ENCODE results near the gene PPARGC1A.

PPARGC1A gene, protein sequence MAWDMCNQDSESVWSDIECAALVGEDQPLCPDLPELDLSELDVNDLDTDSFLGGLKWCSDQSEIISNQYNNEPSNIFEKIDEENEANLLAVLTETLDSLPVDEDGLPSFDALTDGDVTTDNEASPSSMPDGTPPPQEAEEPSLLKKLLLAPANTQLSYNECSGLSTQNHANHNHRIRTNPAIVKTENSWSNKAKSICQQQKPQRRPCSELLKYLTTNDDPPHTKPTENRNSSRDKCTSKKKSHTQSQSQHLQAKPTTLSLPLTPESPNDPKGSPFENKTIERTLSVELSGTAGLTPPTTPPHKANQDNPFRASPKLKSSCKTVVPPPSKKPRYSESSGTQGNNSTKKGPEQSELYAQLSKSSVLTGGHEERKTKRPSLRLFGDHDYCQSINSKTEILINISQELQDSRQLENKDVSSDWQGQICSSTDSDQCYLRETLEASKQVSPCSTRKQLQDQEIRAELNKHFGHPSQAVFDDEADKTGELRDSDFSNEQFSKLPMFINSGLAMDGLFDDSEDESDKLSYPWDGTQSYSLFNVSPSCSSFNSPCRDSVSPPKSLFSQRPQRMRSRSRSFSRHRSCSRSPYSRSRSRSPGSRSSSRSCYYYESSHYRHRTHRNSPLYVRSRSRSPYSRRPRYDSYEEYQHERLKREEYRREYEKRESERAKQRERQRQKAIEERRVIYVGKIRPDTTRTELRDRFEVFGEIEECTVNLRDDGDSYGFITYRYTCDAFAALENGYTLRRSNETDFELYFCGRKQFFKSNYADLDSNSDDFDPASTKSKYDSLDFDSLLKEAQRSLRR

DNA sequence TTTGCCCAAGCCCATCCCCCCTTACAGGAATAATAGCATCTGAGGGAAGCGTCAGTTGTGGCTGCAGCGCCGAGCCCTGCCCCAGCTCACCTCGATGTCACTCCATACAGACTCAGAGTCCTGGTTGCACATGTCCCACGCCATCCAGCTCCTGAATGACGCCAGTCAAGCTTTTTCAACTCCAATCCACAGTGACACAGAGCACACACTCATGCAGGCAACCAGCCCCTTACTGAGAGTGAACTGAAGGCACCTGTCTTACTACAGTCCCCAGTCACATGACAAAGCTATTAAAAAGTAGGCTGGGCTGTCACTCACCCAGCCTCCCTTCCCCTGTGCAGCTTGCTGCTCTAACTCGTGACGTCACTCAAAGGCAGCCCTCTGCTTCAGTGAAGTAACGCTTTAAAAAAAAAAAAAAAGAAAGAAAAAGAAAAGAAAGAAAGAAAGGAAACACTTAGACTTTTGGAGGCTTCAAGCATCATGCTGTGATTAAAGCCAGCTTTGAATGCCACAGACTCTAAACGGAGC lies at the start of gene PPARGC1A:
Gene PPARGC1A, minus strand, starts transcription at position 234 of the 528 bp plus-strand sequence. Its CDS starts 90 bp downstream, at position 144.
- DNase-seq: no peak

GRCh38 chr4:23938796-23939195 lies 48.9 kb upstream of the PPARGC1A start:
- no peak for DNase-seq

GRCh38 chr4:23937173-23937572 lies 47.3 kb upstream of the PPARGC1A start:
- no peak for DNase-seq

DNA sequence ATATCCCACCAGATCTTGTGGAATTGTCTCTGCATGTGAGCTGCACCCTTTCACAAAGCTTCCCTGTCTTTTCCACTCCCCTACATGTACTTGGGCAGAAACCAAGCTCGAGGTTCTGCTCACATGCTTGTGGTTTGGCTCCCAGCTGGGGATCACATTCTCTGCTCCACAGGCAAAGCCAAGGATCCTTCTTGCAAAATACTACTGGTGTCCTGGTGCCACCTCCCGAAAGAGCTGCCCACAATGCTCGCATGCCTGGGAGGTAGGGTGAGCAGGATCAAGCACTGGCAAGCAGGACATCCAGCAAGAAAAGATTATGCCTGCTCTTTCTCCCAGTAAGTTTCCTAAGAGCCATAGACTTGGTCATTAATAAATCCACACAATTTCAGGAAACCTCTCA lies 45.1 kb upstream of the PPARGC1A start:
- no peak for DNase-seq

DNA sequence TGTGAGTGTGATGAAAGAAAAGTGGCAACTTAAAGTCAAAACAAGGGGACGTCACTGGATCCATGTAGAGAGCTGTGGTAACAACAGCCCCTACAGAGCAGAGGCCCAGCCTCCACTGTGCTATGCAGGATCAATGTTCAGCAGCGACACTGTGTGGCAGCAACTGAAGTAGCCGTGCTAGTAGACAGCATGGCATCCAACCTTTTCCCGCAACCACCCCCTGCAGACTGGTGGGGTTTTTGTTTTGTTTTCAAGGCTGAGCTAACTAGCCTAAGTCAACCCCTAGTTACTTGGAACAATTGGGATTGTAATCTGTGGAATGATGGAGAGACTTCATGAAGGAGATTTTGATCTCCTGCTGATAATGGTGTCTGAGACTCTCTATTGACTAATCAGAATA lies 44.4 kb upstream of the PPARGC1A start:
- DNase-seq: no peak

DNA sequence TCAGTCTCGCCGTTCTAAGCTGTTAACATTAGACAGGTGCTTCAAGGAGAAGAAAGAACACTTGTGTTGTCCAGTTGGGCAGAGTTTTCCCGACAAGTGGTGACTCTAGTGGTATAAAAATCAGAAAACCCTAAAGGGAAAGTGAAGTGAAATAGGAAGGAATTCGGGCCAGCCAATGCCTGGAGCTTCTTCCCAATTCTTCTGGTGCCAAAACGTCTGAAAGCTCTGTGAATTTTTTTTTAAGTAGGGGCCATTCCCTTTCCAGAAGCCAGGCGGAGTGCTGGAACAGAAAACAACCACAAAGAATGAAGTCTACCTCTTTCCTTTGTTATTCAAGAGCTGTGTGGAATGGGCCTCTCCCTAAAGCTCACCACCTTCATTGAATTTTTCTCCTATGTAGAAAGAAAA lies 43.1 kb upstream of the PPARGC1A start:
- DNase-seq: no peak

DNA sequence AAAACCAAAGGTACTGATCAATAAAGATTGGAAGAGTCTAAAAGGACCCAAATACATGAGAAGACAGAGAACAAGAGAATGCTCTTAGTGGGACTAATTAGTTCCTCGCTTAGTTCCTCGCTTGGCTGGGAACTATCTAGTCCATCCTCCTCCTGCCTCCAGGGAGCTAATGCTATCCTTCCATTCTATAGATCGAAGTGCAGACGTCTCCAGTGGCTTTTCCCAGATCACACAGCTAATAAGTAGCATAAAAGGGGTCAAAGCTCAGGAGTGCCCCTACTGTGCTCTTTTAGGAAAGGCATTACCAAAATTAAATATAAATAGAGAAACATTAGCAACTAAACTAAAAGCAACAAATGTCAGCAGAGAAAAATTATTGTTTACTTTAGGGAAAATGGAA lies 42.3 kb upstream of the PPARGC1A start:
- no peak for DNase-seq

GRCh38 chr4:23931489-23931830 lies 41.6 kb upstream of the PPARGC1A start:
- DNase-seq: no peak

DNA sequence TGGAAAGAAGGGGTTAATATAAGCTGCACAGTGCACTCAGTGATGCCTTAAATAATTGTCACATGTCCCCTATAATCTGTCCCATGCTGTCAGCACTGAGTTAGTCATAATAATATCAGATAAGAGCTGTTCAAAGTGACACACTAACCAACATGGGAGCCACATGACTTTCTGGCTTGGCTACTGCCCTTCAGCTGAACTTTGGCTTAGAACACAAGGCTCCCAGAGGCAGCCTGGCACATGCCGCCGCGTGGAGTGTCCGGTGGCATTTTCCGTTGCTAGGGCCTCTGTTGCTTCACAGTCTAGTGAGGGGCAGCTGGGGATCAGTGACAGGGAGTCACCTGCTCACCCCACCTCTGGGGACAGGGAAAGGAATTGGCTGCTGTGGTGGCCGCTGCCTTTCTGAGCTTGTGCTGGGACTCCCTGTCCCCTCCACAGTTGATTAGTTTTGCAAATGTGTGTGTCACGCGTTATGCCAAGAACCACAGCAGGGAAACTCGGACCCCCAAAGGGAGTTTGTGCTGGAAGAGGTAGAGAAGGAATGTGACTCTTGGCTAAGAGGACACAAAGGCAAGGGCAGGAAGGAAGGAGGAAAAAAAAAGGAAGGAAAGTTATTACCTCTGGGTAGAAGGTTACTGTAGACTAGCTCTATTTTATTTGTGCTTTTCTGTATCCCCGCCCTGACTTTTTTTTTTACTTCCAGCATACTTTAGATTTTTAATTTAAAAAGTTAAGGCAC lies 41.1 kb upstream of the PPARGC1A start:
- no peak for DNase-seq

GRCh38 chr4:23929248-23929647 lies 39.4 kb upstream of the PPARGC1A start:
- no peak for DNase-seq

DNA sequence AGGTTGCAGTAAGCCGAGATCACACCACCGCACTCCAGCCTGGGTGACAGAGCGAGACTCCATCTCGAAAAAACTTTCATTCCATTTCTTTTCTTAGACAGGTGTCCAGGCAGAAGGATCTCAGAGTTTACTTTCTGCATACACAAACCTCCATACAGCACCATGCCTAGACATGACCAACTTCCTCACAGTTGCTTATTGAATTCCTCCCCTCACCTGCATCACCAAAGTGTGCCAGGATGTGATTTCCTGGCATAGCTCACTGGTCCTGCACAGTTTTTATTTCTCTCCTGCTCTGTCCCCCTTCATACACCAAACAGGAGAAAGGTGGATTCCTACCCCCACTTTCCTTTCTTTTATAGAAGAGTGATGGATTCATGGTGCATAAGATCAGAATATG lies 34.7 kb upstream of the PPARGC1A start:
- no peak for DNase-seq

DNA sequence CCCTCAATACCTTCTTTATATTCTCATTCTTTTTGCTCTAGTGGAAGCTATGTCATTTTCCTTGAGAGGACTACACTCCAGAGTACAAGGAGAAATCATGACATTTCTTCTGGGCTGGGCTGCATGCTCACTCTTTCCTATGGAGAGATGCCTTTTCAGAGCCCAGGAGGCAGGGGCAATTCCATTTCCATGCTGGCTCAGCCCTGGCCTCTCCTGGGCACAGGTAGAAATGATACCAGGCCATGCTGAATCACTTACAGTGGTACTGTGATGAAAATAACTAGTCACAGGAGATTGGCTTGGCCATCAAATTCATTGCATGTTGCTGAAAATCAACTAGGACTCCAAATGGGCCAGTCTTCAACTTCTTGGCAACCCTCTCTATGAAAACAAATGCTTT lies 34.0 kb upstream of the PPARGC1A start:
- no peak for DNase-seq

- DNase-seq: no peak
Measured at GRCh38 chr4:23923141-23923540, 33.3 kb upstream of the PPARGC1A start.

GRCh38 chr4:23922541-23923111 lies 32.8 kb upstream of the PPARGC1A start:
- no peak for DNase-seq

- DNase-seq: no peak
Measured at GRCh38 chr4:23922013-23922412, 32.2 kb upstream of the PPARGC1A start.

DNA sequence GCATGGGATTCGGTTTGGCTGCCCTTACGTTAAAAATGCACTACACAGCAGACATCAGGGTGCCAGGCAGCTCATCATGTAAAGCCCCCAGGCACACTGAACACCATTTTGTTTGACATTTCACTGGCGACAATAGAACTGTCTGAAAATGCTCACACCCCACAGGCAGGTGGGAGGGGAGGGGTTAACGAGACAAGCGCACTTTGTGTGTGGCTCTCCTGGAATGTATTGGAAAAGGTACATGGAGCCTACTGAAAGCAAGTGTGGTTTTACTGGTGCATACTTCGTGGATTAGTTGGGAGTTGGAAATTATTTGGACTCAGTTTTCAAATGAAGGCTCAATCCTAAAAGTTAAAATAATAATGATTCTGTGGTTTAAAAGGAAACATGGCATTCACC lies 31.6 kb upstream of the PPARGC1A start:
- DNase-seq: no peak

DNA sequence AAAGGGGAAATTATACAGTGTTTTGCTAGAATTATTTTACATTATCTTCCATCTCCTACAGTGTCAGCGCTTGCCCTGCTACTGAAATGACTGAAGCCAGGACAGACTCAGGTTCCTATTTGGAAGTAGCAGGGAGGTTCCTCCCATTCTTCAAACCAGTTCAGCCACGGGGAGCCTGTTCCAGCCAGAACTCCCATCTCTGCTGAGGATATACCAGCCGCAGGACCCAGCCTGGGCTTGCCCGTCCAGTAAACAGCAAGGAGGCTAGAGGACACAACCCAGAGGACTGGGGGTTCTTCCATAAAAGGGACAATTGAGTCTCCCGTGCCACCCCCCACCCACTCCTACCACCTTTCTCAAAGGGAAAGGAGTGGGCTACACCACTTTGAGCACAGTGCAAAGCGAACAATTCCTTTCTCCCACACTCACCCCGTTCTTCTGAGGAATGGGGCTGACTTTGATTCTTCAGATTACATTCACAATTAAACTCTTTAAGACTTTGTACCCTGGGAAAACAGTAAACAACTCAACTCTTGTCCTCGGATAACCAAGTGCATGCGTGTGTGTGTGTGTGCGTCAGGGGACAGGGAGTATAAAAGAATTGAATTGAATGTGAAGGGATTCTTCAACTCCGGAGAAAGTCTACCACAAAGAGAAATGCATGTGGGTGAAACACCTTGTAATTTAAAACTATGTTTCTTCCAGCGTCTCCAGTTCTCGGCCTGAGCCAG lies 31.0 kb upstream of the PPARGC1A start:
- DNase-seq: no peak

GRCh38 chr4:23920296-23920695 lies 30.4 kb upstream of the PPARGC1A start:
- DNase-seq: no peak

DNA sequence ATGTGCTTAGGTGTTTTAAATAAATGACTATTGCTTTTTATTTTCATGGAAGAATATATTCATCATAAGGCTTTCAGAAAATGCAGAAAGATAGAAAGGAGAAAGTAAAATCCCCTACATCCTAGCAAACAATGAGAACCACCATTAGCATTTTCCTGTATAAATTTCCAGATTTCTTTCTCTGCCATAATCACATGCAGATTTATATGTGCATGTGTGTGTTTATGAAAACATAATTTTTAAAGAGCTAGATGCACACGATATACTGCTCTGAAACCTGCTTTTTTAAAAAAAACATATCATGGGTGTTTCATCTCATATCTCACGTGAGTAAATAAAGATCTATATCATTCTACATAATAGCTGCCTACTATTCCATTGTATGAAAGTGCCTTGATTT lies 26.4 kb upstream of the PPARGC1A start:
- DNase-seq: no peak

DNA sequence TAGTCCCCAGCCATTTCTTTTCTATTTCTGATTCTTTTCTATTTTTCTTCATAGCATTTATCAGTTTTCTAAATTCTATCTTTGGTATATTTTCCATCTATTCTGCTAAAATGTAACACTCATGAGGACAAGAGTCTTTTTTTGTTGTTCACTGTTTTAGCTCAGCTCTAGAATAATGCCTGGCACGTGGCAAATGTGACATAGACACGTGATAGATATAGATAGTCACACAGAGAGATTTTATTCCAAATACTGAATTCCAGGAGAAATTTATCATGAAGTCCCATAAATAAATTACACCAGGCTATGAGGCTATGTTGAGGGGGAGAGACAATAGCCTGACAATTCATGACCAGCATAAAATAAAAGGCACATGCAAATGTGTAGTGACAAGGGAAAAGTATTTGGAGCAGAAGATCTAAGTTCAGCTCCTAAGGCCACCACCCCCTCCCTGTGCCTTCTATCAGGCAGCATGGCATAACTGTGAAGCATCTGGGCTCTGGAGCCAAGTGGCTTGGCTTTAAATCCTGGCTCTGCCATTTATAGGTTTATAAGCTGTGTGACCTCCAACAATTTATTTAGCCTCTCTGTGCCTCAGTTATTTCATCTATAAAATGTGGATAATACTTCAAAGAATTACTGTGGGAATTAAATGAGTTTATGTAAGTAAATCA lies 25.7 kb upstream of the PPARGC1A start:
- no peak for DNase-seq

- no peak for DNase-seq
Measured at GRCh38 chr4:23911675-23912455, 22.0 kb upstream of the PPARGC1A start.

All from activated CD4-positive, alpha-beta T cell treated with anti-CD3 and anti-CD28 coated beads, Interleukin-2, amount 50 U/mL, for 16 hours (primary cell).